IPS DF 19.7 (cell line): Measurements from ENCODE around the gene SMPD2.

Experiments
- DNase-seq: peaks from one replicate; pipeline ENCODE4 v3.0.0-alpha.2; 2013; ENCODE audit warnings: low read depth, low spot score

The SMPD2 gene

DNA sequence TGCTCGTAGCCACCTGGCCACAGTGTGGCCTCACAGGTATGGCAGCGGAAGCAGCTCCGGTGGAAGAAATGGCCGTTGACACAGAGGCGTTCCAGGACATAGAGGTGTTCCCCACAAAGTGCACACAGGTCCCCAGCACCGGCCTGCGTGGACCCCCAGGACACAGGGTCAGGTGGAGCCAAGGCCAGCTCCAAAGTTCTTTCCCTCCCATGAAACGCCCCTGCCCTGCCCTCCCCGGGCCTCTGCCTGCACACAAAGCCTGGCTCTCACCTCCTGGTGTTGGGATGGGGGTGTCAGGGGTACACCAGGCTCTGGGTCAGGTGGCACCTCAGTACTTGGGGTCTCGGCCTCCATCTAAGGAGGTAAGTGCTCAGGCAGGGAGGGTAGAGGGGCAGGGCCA lies 6.6 kb downstream of the SMPD2 start:
- no peak for DNase-seq

DNA sequence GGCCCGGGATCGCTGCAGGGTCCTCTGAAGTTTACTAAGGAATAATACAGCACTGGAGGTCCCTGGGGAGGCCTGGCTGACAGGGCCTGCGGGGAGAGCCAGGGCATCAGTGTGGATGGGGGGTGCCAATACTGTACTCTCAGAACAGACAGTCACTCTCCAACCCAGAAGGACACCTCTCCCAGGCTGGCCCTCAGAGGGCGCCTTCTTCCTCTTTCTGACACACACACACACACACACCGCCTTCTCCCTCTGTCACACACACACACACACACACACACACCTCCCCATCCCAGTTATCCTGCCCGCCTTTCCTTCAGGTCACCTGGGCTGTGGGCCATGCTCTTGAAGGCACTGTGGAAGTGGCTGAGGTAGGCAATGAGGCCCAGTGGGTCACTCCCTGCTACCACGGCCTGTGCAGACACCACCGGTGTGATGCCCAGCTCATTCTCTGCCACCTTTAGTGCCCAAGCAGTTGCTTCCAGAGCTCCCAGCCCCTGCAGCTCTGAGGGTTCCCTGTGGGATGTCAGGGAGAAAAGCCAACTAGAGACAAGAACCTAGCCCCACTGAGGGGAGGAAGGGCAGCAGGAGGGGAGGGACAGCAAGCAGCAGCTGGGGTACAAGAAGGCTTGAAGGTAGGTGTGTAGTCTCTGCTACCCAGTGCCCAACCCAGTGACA lies 7.5 kb downstream of the SMPD2 start:
- DNase-seq, result no peak

DNA sequence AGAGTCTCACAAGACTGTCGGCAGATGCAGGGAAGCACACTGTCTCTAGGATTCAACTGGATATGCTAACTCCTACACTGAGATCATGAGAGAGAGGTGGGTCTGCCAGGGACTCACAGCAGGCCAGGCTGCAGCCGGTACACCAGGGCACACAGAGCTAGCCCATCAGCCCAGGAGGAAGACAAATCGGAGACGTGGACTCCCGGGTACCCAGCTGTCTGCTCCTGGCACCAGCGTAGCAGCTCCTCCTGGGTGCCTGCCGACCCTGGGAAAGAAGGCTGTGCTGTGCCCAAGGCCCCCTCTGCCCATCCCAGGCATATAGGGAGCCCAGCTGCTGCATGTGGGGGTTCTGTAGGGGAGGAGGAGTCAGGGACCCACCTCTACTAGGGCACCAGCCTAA lies 8.1 kb downstream of the SMPD2 start:
- no peak for DNase-seq

DNA sequence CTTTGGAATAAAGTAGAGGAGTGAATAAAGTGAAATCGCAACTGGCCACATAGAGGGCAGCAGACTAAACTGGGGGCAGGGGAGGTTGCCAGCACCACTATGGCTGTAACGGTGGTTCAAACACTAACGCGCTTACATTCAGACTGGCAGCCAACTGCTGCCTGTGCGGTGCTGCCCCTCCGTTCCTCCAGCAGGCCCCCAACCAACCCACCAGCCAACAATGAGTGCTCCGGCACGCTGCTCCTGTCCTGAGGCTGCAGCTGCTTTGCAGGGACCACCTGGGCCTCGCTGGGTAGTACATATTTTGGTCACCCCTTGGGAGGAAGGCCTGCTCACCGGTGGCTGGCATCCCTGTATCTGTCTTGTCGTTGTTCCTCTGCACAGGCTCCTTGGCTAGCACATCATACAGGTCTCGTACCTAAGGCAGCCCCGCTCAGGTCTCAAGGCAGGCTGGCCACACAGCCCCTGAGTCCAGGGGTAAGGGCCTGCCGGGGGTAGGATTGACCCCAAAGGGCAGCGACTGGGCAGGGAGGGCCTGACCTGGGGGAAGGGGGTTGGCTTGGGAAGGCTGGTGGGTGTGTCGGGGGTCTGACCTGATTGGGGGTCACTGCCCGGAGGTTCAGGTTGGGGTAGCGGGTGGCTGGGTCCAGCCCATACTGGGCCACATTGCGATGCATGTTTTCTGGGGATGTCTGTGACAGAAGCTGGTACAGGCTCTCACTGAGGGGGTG lies 8.7 kb downstream of the SMPD2 start:
- DNase-seq, result no peak

DNA sequence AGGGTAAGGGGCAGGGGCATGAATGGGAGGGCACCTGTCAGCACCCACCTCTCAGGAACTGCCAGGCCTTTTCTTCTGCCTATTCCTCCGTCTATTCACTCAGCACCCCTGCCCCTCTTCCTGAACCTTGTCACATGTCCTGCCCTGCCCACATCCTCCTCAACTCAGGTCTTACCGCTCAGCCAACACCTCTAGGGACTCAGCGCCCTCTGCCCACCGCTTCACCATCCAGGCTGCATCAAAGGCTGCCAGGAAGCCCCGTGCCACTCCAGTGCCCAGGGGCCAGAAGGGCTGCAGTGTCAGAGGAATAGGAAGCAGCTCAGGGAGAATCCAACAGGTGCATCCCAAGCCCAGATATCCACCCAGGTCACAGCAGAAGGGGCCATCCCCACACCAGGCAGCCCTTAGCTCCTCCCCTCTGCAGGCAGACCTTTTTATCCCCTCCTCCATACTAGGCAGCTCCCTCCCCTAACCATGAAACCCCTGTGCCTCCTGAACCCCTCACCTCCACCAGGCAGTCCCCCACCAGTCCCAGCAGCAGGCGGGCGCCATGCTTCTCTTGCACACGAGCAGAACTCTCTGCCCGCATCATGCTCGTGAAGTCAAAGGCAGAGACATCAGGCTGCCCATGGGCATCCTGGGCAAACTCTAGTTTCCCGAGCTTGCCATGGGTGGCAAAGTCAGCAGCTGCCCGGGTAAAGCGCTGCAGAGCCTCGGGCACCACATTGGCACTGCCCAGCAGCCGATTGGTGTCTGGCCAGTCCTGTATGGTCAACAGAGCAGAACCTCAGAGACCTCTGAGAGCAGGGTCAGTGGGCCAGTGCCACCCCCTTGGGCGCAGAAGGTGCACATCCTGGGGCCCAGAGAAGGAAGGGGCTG lies 9.5 kb downstream of the SMPD2 start:
- no peak for DNase-seq

DNA sequence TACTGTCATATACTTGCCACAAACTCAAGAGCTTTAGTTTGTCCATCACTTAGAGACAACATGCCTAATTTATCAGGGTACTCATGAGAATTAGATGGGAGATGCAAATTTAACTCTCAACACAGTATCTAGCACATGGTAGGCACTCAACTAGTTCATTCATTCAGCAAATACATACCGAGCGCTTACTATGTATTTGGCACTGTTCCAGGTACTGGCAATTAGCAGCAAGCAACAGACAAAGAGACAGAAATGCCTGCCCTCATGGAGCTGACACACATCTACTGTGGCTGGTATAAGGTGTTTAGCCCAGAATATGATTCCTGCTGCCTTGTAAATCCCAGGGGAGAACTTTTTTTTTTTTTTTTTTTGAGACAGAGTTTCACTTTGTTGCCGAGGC lies 10.3 kb downstream of the SMPD2 start:
- no peak for DNase-seq

DNA sequence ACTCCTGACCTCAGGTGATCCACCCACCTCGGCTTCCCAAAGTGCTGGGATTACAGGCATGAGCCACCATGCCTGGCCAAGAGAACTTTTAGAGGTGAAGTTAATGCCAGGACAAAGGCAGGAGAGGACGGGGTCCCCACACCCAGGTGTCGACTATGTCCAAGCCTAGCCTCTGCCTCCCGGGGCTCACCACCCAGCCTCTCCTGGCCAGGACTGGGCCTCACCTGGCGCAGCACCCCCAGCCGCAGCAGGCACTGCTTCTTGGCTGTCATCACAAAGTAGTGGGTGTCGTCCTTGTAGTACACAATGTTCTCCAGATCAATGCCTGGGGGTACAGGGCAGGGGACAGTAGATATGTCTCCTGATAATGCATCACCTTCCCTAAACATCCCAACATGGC lies 10.9 kb downstream of the SMPD2 start:
- DNase-seq, result no peak

DNA sequence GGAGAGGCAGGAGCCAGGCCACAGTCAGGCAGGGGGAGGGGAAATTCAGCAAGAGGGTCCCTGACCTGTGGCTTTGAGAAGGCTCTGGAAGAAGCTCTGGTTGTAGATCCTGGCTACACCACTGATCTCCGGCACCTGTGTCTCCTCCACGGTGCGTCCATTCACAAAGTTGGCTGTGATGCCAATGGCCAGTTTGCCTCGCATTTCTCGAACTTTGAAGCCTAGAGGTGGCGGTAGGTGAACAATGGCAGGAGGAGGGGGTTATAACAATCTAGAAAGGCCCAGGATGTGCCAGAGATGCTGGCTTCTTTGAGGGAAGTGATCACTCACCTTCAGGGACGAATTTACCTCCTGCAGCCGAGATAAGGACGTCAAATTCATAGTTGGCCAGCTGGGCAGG lies 11.7 kb downstream of the SMPD2 start:
- DNase-seq, result no peak

DNA sequence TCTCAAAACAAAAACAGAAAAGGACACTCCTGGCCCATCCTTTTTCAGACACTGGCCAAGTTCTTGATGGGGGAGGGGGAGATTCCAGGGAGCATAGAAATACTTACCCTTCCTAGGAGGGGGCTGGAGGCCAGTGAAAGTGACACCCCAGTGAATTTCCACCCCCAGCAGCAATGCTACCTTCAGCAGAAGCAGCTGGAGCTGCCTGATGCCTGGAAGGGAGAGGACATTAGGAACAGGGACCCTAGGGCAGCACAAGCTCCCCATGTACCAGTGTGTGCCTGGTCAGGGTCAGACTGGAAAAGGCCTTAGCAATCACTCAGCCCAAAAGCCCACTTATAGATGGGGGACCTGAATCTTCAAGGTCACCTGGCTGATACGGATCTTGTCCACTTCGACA lies 12.6 kb downstream of the SMPD2 start:
- DNase-seq, result no peak

DNA sequence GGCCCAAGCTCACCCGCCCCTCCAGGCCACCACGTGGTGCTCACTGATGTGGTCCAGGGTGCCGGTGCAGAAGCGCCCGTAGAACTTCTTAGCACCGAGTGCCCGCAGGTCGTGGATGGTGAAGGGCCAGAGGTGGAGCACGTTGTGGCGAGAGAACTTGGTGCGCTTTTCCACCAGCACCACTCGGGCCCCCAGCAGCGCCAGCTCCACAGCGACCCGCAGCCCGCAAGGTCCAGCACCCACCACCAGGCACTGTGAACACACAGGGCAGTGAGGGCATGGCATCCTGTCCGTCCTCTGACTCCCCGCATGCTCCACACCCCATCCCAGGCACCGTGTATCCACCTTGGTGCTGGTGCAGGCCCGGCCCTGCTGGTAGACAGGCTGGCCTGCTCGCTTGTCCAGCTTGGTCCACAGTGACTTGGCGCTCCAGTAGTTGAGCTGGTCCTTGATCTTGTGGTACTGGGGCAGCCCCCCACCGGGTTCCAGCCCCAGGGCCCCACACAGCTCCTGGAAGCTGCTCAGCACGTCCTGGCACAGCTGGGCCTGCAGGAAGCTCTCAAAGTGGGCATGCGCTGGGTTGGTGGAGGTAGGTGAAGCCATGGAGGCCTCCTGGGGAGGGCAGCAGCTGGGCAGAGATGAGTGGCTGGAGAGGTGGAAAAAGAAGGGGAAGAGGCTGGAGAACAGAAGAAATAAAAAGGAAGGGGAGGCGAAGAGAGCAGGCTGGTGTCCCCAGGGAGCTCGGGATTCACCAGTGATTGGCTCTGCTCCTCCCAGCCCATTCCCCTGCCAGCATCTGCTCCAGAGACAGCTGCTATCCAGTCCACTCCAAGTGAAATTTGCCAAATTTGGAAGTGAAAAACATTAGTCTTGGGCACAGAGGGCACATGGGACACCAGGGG lies 13.3 kb downstream of the SMPD2 start:
- DNase-seq, result no peak

DNA sequence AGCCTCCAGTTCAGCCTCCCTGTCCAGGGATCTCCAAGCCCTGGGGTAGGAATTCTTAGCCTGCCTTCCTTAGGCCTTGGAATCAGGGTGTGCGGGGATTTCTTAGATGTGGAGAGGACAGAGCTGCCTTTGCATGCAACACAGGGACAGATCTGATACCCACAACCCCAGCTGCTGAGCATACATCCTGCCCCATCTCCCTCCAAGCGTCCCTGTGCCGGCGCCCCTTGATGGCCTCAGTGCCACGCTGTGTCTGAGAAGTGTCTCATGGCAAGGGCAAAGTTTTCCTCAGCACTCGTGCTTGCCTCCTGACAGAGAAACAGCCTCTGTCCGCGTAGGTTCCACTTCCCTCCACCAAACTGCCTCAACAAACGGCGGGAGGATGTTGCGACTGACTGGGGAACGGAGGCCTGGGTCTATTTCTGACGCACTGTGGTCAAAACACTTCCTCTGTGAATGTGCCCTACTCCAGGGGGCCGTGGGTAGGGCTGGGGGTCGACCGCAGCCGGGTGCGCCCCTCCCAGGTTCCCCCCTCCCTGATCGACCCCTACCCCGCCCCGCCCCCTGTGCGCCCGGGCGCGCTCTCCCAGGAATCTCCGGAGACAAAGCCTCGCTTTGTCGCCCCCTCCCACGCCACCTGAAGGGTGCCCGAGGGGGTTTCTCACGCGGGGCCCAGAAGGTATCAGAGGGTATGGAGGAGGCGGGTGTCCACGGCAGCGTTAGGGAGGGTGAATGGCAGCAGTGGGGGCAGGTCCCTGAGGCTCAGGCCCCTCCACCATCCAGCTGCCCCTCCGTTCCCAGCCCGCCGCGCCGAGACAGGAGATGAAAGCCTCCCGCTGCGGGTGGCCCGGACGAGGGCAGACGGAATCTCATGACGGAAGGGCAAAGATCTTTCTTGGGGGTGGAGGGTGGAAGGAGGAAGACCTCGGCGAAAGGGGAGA lies 14.2 kb downstream of the SMPD2 start:
- DNase-seq, result no peak

DNA sequence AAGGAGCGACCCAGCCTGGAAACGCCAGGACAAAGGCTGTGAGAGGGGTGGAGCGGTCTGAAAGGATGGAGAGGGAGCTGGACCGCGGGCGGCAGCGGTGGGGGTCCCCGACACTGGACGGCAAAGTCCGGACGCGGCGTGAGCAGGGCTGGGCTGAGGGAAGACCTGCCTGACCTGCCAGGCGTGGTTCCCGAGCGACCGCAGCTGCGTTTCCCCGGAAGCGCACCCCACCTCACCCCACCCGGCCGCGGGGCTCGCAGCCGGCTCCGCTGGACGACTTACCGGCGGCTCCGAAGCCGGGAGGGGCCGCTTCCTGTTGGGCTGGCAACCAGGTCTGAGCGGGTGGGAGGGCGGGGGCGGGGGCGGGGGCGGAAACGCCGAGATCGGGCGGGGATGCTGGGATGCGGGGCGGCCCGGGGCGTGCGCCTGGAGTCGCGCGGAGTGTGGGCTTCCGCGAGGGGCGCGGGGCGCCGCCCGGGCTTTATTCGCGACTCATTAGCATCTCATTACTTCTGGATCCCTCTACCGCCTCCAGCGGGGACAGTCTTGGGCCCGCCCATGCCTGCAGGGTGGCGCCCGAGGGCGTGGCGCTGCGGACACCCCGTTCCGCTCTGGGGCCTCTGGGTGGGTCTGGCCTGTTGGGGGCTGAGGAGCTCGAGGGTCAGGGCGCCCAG lies 15.1 kb downstream of the SMPD2 start, which contains the start of gene MICAL1:
MICAL1 (minus strand) TSS at position 336 of the 674 bp plus-strand sequence. CDS start 1,576 bp downstream, outside the sequence.
- no peak for DNase-seq

DNA sequence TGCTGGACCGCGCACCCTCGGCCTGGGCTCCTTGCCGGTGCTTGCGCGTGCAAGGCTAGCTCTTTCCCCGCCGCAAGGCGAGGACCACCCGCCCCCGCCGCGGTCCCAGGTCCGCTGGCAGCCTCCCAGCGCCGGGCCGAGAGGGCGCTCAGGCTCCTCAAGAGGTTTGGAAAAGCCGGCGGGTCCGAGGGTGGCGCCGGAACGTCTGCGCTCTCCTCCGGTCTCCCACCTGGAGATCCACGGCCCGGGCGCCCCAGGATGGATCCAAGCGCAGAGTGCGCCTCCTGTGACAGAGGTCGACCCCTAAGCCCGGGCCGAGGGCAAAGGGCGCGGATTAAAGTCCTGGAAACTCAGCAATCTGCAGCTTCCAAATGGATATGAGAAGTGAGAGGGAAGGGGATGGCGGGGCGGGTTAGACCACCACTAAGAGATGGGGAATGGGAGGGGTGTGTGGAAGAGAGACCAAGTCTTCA lies 15.6 kb downstream of the SMPD2 start:
- DNase-seq, result no peak

DNA sequence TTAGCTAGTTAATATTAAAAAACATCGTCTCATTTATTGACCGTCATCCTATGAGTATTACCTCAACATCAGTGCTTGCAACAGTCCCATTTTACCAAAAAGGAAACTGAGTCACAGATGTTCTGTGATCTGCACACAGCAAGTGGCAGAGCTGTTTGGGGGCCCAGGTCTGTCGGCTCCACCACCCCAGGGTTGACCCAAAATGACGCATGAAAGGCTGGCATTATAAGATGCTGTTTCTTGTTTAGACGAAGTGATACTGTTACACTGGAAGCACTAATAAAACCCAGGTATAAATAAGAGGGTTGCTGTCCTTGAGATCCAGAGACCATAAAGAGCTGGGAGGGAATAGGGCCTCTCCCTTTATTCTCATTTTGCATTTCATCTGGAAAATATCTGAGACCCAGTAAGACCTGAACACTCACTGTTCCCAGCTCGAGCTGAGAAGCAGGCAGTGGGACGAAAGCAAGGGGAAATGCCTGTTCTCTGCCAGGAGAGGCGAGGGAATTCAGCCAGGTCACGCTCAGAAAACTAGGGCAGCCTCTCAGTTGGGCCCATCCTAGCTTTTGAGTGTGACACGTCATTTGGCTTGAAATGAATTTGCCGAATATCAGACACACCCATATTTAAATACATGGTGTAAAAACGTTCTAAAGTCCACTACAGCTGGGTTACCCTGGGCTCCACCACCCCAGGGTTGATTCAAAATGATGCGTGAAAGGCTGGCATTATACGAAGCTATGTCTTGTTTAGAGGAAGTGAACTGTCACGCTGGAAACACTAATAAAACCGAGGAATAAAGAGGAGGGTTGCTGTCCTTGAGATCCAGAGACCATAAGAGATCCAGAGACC lies 16.4 kb downstream of the SMPD2 start:
- no peak for DNase-seq

DNA sequence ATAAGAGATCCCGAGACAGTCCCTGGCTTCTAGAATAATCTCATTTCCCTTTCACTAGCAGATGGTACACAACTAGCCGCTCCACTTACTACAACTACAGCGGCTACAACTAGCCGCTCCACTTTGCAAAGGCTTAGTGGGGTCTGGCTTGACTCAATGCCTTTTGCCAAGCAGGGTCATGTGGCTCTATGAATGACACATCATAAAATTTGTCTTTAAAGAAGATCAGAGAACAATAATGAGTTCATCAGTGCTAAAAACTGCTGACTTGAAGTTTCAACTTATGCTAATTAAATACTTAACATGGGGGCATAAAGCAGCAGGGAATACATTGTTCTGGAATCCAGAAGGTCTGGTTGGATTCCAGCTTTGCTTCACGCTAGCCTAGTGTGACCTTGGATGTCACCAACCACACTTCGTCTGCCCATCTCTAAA lies 17.1 kb downstream of the SMPD2 start:
- DNase-seq, result no peak

DNA sequence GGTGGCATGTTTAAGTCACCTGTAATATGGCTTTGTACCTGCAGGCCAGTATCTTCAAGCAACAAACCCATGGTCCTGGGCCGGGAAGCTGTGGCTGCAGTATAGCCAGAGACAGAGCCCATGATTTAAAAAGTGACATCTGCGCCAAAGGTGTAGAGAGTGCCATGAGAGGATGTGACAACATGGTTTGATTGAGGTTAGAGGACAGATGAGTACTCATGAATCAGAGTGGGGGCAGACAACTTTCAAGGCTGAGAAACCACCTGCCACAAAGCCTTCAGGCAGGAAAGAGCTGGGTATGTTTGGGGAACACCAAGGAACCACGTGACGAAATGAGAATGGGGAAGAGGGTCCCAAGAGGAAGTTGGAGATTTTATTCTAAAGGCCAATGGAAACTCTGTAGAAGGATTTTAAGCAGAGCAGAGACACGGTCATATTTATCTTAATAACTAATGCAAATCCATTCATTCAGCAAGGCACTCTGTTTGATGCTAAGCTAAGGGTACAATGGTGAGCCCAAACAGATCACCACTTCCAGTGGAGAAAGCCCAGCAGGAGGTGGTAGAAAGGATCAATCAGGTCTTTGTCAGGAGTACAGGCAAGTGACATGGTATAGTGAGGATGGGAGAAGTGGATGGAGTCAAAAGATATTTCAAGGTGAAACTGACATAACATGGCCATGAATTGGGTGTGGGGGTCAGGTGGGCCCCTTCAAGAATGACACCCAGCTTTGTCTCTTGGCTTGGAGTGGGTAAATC lies 18.4 kb downstream of the SMPD2 start:
- DNase-seq, result no peak

DNA sequence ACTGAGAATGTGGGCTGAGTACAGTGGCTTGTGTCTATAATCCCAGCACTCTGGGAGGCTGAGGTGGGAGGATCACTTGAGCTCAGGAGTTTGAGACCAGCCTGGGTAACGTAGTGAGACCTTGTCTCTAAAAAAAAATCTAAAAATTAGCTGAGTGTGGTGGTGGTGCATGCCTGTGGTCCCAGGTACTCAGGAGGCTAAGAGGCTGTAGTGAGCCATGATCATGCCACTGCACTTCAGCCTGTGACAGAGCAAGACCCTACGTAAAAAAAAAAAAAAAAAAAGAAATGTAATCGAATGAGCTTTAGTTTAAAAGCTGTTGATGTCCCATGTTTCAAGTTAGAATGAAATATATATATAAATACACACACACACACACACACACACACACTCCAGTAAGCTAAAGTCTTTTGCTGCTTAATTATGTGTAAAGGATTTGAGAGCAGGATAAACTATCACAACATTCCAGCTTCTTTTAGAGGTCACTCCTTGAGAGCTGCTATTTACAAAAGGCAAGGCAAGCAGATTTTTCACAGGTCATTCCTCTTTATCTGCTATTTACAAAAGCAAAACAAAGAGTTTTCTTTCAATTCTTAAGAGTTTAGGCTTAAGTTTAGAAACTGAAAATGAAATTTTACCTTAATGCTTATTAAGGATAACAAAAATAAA lies 19.8 kb downstream of the SMPD2 start:
- no peak for DNase-seq
